AG09319 (cell line): ENCODE measurements around the gene SLC26A11.
"Not testable (repeated sequence)": the region's sequence is repeated elsewhere in the genome, so short reads cannot be mapped to it uniquely, and the experiment has no call there.

ENCODE experiments used
- DNase-seq: peaks from one replicate; pipeline ENCODE4 v3.0.0-alpha.2; 2010; ENCODE audit warnings: low read depth; ENCODE audit errors: extremely low read depth
- CTCF ChIP-seq: IDR thresholded peaks from 2 replicates; pipeline ENCODE4 v1.5.1; 2011; ENCODE audit warnings: low read depth, mild to moderate bottlenecking, inconsistent platforms, low read length, moderate library complexity

Gene SLC26A11

GRCh38 chr17:80270104-80270503 lies 49.9 kb downstream of the SLC26A11 start:
- no peak for TF ChIP-seq CTCF
- DNase-seq, result no peak

GRCh38 chr17:80270836-80271235 lies 50.6 kb downstream of the SLC26A11 start:
- DNase-seq, result no peak
- TF ChIP-seq CTCF, result no peak

GRCh38 chr17:80272366-80272765 lies 52.1 kb downstream of the SLC26A11 start:
- no peak for TF ChIP-seq CTCF
- DNase-seq, result no peak

GRCh38 chr17:80274331-80274730 lies 54.1 kb downstream of the SLC26A11 start:
- no peak for DNase-seq
- TF ChIP-seq CTCF, result no peak

- TF ChIP-seq CTCF, result no peak
- DNase-seq, result no peak
These were observed 54.7 kb downstream of the SLC26A11 start for GRCh38 chr17:80274871-80275449.

GRCh38 chr17:80275857-80276256 lies 55.6 kb downstream of the SLC26A11 start:
- DNase-seq, result not testable (repeated sequence)

GRCh38 chr17:80277751-80278671 lies 57.8 kb downstream of the SLC26A11 start:
- TF ChIP-seq CTCF, result no peak
- DNase-seq, result no peak
